PC-9 (cell line): Measurements from ENCODE around the gene KLHL36. TPM values are rescaled to one million over a fixed set of nuclear protein-coding genes. Genes with fewer than 3 reads are reported as not detected.

Experiments
- BruUV-seq: library from RNA; stranded (reverse); fragments of 400-500 nt; replicated peaks from 2 replicates; lab custom pipeline; 2021; lab: Mats Ljungman, UMichigan
- CTCF ChIA-PET: fragments of 300-600 bp; sonication (Branson Sonifier 250); formaldehyde crosslinking; loops from one replicate; lab custom pipeline; 2022; ENCODE audit warnings: antibody characterized with exemption; lab: Charles Lee
- POLR2A ChIA-PET: fragments of 300-600 bp; sonication (Branson Sonifier 250); formaldehyde crosslinking; loops from one replicate; lab custom pipeline; 2022; ENCODE audit warnings: antibody characterized with exemption; ENCODE audit not compliant: unreplicated experiment; lab: Charles Lee
- DNase-seq, 2 experiments: peaks; one replicate each; pipeline versions ENCODE4 v3.0.0 to v3.0.0-alpha.2; 2015 to 2022; ENCODE audit warnings: mixed read lengths in 1 of 2
- H2AFZ ChIP-seq: fragments of 200-600 bp; sonication (generic); 2 replicates; pipeline ENCODE4 v1.8.1; 2017; ENCODE audit warnings: antibody characterized with exemption
- H3F3A ChIP-seq: fragments of 200-600 bp; sonication (generic); 2 replicates; pipeline ENCODE4 v1.8.1; 2017; ENCODE audit warnings: antibody characterized with exemption, mild to moderate bottlenecking, low read depth; ENCODE audit not compliant: insufficient read depth
- H3K27ac ChIP-seq: fragments of 200-600 bp; sonication (generic); 2 replicates; pipeline ENCODE4 v1.6.1; 2016; ENCODE audit warnings: mixed run types
- H3K27me3 ChIP-seq: fragments of 200-600 bp; sonication (generic); 2 replicates; pipeline ENCODE4 v1.6.1; 2016; ENCODE audit warnings: low read depth, mixed run types; ENCODE audit not compliant: insufficient read depth
- H3K36me3 ChIP-seq: fragments of 200-600 bp; sonication (generic); 2 replicates; pipeline ENCODE4 v1.6.1; 2016; ENCODE audit warnings: low read depth, mixed run types
- H3K4me1 ChIP-seq: fragments of 200-600 bp; sonication (generic); replicated peaks from 2 replicates; pipeline ENCODE4 v1.6.1; 2016; ENCODE audit warnings: mixed run types; ENCODE audit not compliant: insufficient read depth
- H3K4me2 ChIP-seq: fragments of 200-600 bp; sonication (generic); 2 replicates; pipeline ENCODE4 v1.6.1; 2017; ENCODE audit warnings: mixed run types
- H3K4me3 ChIP-seq: fragments of 200-600 bp; sonication (generic); 2 replicates; pipeline ENCODE4 v1.6.1; 2016; ENCODE audit warnings: mixed run types
- H3K79me2 ChIP-seq: fragments of 200-600 bp; sonication (generic); 2 replicates; pipeline ENCODE4 v1.6.1; 2017; ENCODE audit warnings: low read depth, mixed run types
- H3K9me2 ChIP-seq: fragments of 200-600 bp; sonication (generic); 2 replicates; pipeline ENCODE4 v1.8.1; 2017; ENCODE audit warnings: mild to moderate bottlenecking; ENCODE audit not compliant: insufficient read depth
- H3K9me3 ChIP-seq: fragments of 200-600 bp; sonication (generic); 2 replicates; pipeline ENCODE4 v1.8.1; 2016; ENCODE audit warnings: low read depth; ENCODE audit not compliant: insufficient read depth
- H4K20me1 ChIP-seq: fragments of 200-600 bp; sonication (generic); 2 replicates; pipeline ENCODE4 v1.8.1; 2017; ENCODE audit not compliant: insufficient read depth
- EZH2 ChIP-seq: fragments of 200-600 bp; sonication (generic); IDR thresholded peaks from 2 replicates; pipeline ENCODE4 v1.8.0; 2017; ENCODE audit warnings: antibody characterized with exemption, low read depth
- intact Hi-C: fragments of 100-400 bp; cut with micrococcal nuclease; formaldehyde crosslinking; loops from one replicate; pipeline ENCODE4 v1.10.0; 2022; ENCODE audit not compliant: unreplicated experiment
- total RNA-seq: library from RNA; stranded (reverse); gene quantifications from 2 replicates; pipeline ENCODE4 v1.2.3, GENCODE V29; 2021
- TF ChIP-seq, protein P1 (sequence below): fragments of 200-600 bp; sonication (generic); conservative IDR thresholded peaks from 2 replicates; pipeline ENCODE4 v1.6.1; 2017; ENCODE audit warnings: mixed run types, antibody characterized with exemption, mild to moderate bottlenecking, moderate library complexity

The KLHL36 gene
- total RNA-seq, 1 experiment from 2014 or later, result 73.8 TPM

DNA sequence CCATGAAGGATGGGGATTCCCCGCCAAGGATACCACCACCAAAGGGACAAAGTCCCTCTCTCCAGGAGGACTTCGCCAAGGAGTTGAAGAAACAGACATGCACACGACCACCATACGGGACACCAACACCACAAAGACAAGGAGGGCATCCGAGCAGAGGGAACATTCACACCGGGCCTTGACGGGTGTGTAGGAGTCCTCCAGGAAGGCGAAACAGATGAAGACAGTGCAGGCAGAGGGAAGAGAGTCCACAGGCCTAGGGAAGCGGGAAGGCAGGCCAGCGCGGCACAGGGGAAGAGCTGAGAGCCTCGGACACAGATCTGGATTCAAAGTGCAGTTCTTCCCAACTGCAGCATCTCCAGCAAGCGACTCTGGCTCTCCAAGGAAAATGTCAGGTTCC is 41.2 kb upstream of the KLHL36 start:
- no TSS peak for BruUV-seq
- peaks cover 13% of the 10 kb centered on the region; the same call in 1 of the 2 replicates for H3K4me1 ChIP-seq
- H3K9me2 ChIP-seq, result no peaks in the 10 kb centered on the region
- no peak overlapping the region for H3K27ac ChIP-seq
- H3K4me2 ChIP-seq, result no peak overlapping the region
- H3K4me3 ChIP-seq, result no peak overlapping the region
- H2AFZ ChIP-seq, result no peak overlapping the region
- TF ChIP-seq EZH2, result no peak
- TF ChIP-seq, protein P1, sequence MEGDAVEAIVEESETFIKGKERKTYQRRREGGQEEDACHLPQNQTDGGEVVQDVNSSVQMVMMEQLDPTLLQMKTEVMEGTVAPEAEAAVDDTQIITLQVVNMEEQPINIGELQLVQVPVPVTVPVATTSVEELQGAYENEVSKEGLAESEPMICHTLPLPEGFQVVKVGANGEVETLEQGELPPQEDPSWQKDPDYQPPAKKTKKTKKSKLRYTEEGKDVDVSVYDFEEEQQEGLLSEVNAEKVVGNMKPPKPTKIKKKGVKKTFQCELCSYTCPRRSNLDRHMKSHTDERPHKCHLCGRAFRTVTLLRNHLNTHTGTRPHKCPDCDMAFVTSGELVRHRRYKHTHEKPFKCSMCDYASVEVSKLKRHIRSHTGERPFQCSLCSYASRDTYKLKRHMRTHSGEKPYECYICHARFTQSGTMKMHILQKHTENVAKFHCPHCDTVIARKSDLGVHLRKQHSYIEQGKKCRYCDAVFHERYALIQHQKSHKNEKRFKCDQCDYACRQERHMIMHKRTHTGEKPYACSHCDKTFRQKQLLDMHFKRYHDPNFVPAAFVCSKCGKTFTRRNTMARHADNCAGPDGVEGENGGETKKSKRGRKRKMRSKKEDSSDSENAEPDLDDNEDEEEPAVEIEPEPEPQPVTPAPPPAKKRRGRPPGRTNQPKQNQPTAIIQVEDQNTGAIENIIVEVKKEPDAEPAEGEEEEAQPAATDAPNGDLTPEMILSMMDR, result no peak
- no peak for DNase-seq
- POLR2A ChIA-PET, result no interaction called here
- H4K20me1 ChIP-seq, result peaks cover 94% of the 10 kb centered on the region
- peaks cover 48% of the 10 kb centered on the region; the same call in 1 of the 2 replicates for H3F3A ChIP-seq
- no peaks in the 10 kb centered on the region for H3K9me3 ChIP-seq
- no peaks in the 10 kb centered on the region for H3K27me3 ChIP-seq
- peaks cover 95% of the 10 kb centered on the region for H3K79me2 ChIP-seq
- peaks cover 7% of the 10 kb centered on the region for H3K36me3 ChIP-seq
- CTCF ChIA-PET, result no interaction called here
- intact Hi-C loops, result no loop called here

DNA sequence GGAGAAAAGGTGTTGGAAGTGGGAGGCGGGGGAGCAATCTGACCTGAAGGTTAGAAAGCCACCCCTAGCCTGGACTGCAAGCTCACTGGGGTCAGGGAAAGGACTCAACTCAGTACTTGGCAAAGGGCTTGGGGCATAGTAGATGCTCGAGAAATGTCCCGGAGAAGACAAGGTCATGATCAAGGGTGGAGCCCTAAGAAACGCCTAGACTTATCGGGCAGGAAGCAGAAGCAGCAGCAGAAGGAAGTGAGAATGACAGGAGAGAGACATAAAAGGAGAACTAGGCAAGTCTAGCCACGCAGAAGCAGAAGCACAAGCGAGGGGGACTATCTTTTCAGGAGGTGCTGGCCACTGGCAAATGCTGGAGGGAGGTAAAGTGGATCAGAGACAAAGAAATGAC is 40.6 kb upstream of the KLHL36 start:
- CTCF ChIA-PET, result no interaction called here

DNA sequence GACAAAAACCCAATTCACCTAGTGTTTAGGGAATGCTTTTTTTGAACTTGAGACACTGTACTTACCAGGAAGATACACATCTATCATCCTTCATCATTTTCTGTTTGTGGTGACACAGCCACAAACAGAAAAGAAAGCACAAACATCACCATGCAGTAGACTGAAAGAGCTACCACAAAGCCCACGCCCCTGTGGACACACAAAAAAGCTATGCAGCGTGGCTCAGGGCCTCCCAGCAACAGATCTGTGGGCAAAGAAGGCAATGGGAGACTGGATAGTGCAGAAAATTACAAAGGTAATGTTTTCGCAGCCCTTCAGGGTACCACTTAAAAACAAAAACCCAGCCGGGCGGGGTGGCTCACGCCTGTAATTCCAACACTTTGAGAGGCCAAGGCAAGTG is 40.0 kb upstream of the KLHL36 start:
- DNase-seq, result no peak
- Histone ChIP-seq H3K36me3 (peaks cover 7% of the 10 kb centered on the region; the same call in 1 of the 2 replicates), H4K20me1 (peaks cover 93% of the 10 kb centered on the region), H3K4me2 (no peak overlapping the region), H3K4me1 (peaks cover under 1% of the 10 kb centered on the region; the same call in 1 of the 2 replicates), H3K27me3 (no peaks in the 10 kb centered on the region), H3F3A (peaks cover 39% of the 10 kb centered on the region; the same call in 1 of the 2 replicates), H3K4me3 (no peak overlapping the region), H3K9me3 (no peaks in the 10 kb centered on the region), H3K27ac (no peak overlapping the region), H3K79me2 (peaks cover 95% of the 10 kb centered on the region), H2AFZ (no peak overlapping the region), H3K9me2 (no peaks in the 10 kb centered on the region)
- ChIA-PET CTCF (no interaction called here), POLR2A (interaction anchor here (0.7 kb wide), 1 partner anchor 25 kb away, joined by 7 read pairs; no protein-coding TSS in a partner anchor)
- TF ChIP-seq EZH2, result no peak
- TF ChIP-seq, protein P1, result no peak
- BruUV-seq, result no TSS peak
- intact Hi-C loops, result no loop called here

More for the DNA sequence above, 40.6 kb upstream of the KLHL36 start:
- Histone ChIP-seq H3K27ac (no peak overlapping the region), H3K4me1 (peaks cover 7% of the 10 kb centered on the region; the same call in 1 of the 2 replicates), H3F3A (peaks cover 44% of the 10 kb centered on the region; the same call in 1 of the 2 replicates), H3K36me3 (peaks cover 7% of the 10 kb centered on the region), H3K79me2 (peaks cover 95% of the 10 kb centered on the region), H4K20me1 (peaks cover 94% of the 10 kb centered on the region), H3K9me2 (no peaks in the 10 kb centered on the region), H3K4me3 (no peak overlapping the region), H2AFZ (no peak overlapping the region), H3K27me3 (no peaks in the 10 kb centered on the region), H3K4me2 (no peak overlapping the region), H3K9me3 (no peaks in the 10 kb centered on the region)
- TF ChIP-seq EZH2, result no peak
- TF ChIP-seq, protein P1, result no peak
- POLR2A ChIA-PET, result no interaction called here
- no TSS peak for BruUV-seq
- no peak for DNase-seq
- intact Hi-C loops, result no loop called here
